NCI-H526 treated with DMSO at 0.1 percent for 48 hours (cell line): ENCODE data around the gene ANXA4.
"Not testable (repeated sequence)": the region's sequence is repeated elsewhere in the genome, so short reads cannot be mapped to it uniquely, and the experiment has no call there.

Experiments used
- DNase-seq: peaks from one replicate; lab custom pipeline; 2025; lab: John Stamatoyannopoulos, UW

Gene ANXA4

DNA sequence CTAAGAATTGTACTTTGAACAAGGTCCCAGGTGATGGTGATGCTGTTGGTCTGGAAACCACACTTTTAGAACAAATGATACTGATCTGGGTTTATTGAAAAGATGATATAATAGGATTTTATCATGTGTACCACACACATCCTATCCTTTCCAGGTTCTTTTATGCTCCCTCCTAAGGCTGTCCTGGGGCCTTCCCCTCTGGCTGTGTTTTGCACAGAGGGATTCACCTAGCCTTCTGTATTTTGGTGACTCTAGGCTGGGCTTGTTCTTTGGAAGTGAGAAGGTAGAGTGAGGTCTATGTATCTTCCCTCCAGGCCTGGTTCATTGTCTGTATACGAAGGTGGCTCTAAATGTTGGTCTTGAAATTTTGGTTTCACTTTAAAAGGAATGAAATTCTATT is 12.7 kb downstream of the ANXA4 start:
- no peak for DNase-seq

DNA sequence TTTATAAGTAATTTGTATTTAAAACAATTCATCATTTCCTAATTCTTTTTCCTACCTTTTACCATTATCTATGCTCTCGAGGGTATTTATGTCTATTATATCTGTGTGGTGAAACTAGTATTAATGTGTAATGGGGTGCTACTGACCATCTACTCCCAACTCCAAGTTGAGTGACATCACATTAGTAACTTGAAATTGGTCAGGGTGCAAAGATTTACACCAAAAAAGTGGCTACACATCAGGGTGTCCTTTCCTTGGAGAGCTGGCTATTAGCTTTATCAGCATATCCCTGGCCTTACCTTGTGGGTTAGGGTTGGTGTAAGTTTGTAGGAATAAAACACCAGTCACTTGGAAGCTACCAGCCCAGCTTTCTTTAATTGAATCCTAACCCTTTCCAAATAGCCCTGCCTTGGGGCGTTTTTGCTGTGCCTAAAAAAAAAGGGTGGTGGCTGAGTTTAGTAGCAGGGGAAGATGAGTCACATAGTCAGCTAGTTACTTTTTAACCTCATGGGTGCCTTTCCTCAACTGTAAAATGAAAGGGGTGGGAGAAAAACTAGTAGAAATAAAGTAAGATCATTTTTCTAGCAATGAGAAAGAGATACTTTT is 14.0 kb downstream of the ANXA4 start:
- DNase-seq: no peak

DNA sequence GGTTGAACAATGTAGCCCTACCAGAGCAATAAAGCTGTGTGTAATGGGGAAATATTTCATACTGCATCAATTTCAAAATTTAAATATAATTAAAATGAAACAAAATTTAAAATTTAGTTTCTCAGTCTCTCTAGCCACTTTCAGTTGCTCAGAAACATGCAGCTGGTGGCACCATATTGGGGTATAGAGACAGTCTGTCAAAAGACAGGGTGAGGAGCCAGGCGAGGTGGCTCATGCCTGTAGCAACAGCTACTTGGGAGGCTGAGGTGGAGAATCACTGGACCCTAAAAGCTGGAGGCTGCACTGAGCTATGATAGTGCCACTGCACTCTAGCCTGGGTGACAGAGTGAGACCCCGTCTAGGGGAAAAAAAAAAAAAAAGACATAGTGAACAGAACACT is 20.1 kb downstream of the ANXA4 start:
- no peak for DNase-seq

DNA sequence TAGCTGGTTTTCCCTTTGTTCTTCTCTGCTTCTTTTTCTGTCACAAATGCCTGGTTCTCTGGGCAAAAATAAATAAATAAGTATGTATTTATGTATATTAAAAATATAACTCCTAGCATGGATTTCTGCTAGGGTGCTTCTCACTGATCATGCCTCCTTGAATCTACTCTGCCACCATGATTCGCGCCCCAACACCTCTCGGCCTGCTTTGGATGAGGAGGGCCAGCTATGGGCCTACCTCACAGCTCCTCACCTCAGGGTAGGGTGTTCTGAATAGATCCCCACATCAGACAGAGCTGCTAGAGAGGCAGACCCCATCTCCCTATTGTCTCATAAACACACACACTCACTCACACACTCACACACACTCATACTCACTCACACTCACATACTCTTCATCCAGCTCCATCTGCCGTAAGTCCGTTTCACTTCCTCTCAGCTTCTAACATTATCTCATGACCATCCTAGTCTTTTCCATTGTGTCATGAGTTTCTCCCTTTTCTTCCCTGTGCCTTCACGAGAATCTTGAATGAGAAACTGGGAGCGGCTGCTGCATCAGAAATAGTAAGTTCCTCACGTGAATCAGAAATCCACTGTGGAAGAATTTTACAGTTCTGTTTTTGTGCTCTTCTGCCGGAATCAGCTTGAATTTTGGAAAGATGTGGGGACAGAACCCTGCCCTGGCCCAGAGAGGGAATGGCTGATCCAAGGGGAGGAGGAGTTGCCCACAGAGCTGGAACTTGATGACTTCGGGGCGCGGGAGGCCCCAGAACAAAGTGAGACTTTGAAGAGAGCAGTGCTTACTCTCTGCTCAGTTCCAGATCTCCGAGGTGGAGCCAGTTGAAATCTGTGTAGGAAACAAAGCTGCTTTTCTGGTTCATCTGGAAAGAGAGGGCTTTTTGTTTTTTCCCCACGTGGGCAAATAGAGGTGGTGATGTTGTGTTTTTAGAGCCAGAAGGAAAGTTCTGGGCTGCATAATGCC is 20.9 kb downstream of the ANXA4 start:
- no peak for DNase-seq

DNA sequence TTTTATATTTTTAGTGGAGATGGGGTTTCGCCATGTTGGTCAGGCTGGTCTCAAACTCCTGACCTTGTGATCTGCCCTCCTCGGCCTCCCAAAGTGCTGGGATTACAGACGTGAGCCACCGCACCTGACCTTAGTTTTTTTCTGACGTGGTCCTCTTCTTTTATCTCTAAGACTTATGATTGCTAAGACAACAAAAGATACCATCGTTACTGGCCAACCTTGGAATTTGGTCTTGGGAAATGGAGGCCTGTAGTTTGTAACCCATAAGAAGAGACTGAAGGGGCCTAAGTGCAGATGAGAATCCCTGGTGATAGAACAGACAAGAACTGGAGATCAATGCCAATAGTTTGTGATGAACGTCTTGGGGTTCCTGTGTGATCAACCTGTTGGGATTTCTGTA is 21.9 kb downstream of the ANXA4 start:
- DNase-seq: not testable (repeated sequence)

DNA sequence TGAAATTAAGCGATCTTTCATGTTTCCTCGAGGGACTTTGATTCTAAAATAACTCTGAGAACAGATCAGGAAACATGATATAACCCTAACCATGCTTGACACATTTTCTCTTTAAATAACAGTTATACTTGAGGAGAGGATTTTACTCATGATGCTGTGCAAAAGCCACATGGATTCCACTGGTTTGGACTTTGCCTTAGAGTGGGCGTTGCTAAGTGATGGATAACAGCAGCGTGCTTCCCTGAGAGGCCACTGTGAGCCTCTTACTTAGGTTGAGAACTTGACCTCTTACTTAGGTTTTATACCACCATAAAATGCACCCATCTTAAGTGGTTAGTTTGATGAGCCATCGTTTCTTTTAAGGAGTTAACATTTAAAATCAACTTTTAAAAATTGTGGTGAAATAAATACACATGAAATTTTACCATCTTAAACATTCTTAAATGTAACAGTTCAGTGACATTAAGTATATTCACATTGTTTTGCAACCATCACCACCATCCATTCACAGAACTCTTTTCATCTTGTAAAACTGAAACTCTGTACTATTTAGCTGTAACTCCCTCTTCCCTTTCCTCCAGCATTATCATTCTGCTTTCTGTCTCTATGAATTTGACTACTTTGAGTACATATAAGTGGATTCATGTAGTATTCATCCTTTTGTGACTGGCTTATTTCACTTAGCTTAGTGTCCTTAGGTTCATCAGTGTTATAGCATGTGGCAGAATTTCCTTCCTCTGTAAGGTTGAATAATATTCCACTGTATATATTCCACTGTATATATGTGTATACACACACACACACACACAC is 22.6 kb downstream of the ANXA4 start:
- DNase-seq: peak; percentile 25

DNA sequence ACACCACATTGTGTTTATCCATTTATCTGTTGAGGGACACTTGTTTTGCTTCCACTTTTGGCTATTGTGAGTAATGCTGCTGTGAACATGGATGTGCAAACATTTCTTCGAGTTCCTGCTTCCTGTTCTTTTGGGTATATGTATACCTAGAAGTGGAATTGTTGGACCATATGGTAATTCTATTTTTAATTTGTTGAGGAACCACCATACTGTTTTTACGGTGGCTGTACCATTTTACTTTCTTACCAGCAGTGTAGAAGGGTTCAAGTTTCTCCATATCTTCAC is 23.1 kb downstream of the ANXA4 start:
- DNase-seq: no peak

DNA sequence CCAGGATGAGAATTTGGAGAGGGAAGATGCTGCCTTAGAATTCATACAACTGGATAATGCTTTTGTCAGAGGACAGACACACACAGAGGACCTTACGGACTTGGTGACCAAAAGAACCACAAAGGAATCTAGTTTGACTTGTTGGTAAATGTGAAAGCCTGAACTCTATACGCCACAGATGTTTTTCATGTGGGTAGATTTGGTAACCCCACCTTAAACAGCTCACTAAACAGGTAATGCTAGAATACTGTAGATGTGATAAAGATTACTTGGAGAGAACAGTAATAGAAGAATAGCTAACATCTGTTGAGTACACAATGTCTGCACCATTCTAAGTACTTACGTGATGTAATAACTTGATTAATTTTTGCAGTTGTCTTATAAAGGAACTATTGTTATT is 24.1 kb downstream of the ANXA4 start:
- DNase-seq: no peak

DNA sequence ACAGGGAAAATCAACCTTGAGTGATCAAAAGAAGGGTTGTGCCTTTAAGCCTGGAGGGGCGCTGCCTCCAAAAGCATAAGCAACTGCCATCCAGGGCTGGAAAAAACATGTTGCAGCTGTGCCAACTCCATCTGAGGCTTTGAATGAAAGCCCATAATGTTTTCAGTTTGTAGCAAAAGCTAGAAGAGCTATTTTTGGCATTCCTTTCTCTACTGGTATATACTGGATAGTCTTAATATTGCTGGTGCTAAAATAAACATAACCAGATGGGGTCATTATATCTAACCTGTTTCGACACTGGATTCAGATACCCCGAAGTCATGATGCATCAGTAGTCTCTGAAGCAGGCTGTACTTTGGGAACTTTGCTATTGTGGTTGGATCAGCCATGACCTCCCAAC is 25.1 kb downstream of the ANXA4 start:
- DNase-seq: no peak

DNA sequence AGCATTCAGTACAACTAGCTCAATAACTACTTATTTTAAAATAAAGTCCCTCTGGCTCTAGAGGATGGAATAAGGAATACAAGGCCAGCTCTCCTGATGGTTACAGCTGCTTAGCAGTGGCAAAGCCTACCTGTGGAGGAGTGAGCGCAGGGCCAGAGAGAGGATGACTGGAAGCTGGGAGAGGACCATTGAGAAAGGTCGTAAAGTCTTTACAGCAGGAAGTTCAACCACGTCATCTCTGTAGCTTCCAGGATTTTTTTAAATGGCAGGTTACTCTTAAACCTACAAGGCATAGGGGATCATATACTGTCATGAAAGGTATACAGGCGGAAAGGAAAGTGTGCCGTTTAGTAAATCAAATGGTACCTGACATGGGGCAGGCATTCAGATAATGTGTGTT is 26.3 kb downstream of the ANXA4 start:
- peak; percentile 19 for DNase-seq

DNA sequence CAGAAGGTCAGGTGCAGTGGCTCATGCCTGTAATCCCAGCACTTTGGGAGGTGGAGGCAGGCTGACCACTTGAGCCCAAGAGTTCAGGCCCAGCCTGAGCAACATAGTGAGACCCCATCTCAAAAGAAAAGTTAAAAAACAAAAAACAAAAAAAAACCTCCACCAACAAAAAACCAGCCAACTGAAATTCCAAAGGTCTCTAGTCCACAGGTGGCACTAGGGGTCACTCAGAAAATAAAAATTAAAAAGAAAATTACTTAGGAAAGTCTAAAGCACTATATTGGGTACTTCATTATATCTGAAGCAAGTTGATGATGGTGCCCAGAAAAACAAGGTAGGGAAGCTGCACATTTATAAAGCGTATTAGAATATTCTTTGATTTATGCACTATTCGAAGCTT is 26.9 kb downstream of the ANXA4 start:
- no peak for DNase-seq

DNA sequence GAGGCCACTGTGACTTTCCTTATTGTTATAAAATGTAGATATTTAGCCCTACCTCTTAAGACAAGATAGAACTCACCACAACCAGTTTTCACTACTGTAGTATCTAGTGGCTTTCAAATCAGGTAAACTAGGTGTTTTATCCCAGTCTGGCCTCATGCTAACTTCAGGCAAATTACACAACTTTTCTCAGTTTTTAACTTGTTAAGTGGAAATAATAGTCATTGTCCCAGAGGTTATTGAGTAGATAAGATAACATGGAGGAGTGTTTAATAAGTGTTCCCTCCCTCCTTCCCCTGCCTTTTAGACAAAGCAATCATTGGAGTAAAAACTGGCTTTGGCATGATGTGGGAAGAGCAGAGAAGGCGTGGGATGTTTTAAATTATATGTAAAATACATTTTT is 27.3 kb downstream of the ANXA4 start:
- DNase-seq: peak; percentile 22

DNA sequence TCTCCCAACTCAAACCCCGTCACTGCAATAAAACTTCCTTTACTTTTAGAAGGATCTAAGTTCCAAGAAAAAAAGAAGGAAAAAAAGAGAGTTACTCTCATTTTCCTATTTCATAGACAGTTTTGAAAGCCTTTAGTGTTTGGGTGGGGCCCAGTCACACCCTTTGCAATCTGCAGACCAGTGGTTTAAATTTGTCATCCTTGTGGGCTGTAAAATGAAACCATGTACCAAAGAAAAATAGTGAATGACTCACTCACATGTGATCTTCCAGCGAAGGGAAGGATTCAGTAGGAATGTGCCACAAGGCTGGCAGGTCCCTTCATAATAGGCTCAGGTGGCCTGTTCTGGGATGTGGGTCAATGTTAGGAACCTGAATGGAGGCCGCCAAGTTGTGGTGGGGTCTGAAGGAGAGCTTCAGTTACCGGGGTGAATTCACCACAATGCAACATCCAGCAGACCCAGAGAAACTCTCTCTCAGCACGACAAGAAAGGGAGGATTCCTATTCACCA is 28.3 kb downstream of the ANXA4 start:
- peak; percentile 81 for DNase-seq

DNA sequence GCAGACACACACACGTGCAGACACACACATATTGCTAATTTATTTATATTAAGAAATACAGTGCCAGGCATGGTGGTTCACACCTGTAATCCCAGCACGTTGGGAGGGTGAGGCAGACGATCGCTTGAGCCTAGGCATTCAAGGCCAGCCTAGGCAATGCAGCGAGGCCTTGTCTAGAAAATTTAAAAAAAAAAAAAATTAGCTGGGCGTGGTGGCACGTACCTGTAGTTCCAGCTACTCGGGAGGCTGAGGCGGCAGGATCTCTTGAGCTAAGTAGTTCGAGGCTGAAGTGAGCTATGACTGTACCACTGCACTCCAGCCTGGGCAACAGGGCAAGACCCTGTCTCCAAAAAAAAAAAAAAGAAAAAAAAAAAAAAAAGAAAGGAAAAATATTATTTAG is 28.8 kb downstream of the ANXA4 start:
- peak; percentile 81 for DNase-seq

DNA sequence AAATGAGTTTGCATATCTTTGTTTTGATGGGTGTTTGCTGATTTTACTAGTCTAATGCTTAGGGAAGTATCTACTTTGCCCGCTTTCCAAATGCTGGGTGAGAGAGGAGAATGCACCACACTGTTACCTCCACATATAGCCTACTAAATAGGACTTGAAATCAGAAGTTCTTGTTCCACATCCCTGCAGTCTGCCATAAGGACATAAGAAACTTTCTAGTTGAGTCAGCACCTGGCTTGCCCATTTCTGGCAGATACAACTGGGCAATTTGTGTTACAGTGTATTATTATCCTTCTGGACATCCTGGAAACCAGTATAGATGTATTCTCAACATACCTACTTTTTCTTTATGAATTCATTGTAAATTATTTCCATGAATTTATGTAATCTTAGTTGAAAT is 29.5 kb downstream of the ANXA4 start:
- DNase-seq: peak; percentile 98

DNA sequence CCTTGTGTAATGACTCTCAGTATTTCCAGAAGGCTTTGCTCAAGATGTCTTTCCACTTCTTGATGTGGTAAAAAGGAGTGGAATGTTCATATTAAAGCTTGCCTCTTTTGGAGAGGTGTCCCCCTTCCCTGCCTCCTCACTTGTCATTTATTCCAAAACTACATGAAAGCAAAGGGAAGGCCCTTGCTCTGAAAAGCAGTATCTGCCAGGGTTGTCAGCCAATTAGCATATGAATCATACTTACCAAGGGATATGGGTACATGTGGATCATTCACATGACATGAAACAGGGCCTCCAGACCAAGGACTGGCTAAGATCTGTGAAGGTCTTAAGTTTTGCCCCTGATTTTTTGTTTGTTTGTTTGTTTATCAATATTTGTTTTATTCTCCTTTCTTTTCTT is 31.3 kb downstream of the ANXA4 start:
- no peak for DNase-seq

DNA sequence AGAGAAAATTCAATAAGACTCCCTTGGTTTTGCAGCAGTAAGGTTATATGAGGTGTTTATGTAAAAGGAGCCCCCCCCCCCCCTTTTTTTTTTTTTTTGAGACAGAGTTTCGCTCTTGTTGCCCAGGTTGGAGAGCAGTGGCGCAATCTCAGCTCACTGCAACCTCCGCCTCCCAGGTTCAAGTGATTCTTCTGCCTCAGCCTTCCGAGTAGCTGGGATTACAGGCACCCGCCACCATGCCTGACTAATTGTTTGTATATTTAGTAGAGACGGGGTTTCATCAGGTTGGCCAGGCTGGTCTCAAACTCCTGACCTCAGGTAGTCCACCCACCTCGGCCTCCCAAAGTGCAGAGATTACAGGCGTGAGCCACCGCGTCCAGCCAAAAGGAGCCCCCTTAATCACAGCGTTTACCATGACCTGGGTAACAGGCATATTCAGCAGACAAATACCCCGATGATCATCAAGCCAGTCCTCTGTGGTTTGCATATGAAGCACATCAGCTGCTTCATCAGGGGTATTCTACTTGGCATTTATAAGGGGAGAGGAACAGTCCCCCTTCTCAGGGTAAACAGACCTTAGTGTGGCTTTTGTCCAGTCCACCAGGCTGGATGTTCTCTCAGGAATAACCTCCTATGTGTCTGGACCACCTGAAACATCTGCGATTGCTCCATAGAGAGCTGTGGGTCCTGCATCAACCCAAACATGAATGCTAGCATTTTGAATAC is 32.5 kb downstream of the ANXA4 start:
- peak; percentile 22 for DNase-seq

DNA sequence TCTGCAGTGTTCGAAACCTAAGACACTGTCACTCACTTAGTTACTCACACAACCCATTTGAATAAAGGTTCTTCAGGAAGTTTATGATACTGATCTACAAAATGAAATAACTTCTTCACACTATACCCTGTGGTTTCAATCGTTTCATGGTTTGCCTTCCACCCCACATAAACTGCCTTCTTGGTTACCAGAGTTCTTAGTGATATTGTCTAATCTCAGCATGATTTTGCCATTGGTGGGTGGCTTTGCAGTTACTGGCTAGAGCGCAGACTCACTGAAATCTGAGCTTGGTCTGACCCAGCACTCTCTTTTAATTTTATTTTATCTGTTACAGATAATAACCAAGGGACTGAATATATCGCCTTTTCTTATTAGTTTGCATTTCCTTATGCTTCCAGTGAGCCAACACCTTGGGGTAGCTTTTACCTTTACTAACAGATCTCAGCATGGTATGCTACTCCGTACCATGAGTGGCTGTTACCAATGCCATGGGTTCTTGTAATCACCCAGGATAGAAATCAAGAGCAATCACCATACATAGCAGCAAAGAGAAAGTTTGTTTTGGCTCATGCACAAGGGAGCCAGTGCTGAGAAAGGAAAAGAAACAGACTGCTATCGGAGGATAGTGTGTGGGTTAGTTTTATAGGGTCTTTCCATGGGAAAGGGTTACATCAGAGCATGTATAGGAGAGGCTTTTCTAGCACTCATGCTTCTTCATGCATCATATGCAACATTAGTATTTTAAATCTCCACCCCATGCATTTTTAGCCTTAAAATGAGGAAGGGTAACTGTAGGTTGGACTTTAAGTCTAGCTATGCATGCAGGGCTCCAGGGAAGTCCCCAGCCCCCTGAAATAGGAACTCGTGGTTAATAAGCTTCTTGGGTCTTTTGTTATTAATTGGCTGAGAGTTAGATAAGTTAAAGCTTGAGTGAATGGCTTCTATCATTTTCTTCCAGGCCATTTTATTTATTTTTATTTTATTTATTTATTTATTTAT is 33.3 kb downstream of the ANXA4 start:
- no peak for DNase-seq

DNA sequence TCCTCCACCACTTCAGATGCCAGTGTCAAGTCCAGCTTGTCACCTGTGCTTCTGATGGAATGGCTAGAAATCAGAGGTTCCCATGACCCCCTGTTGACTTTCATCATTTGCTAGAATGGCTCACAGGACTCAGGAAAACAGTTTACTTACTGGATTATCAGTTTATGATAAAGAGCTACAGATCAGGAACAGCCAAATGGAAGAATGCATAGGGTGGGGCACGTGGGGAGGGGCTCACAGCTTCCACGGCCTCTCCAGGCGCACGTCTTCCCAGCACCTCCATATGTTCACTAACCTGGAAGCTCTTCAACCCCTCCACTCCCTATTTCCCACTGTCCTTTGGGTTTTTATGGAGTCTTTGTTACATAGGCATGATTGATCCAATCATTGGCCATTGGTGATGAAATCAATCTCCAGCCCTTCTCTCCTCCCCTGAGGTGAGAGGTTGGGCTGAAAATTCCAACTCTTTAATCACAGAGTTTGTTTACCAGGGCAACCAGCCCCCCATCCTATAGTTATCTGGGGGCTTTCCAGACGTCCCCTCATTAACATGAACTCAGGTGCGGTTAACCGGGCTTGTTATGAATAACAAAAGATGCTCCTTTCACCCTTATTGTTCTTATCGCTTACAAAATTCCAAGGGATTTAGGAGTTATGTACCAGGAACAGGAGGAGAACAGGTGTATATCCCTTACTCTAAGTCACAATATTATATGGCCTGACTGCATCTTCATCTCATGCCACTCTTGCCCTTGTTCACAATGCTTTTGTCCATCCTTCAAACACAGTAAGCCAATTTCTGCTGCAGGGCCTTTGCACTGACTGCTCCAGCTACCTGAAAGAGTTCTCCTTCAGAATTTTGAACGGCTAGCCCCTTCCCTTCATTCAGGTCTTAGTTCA is 35.2 kb downstream of the ANXA4 start:
- DNase-seq: no peak

DNA sequence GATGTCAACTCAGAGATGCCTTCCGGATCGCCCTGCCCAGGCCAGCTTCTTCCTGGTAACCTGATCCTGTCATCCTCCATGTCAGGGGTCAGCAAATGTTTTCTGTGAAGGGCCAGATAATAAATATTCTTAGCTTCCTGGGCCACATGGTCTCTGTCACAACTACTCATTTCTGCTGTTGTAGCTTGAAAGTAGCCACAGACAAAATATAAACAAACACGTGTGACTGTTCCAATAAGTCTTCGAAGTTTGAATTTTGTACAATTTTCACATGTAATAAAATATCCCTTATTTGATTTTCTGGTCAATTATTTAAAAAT is 35.8 kb downstream of the ANXA4 start:
- no peak for DNase-seq
